Measurements from ENCODE around the gene UQCR10.

UQCR10 gene

GRCh38 chr22:29798801-29799200, 31.6 kb downstream of the UQCR10 start:
- no peak for DNase-seq (ENCODE audit: low read depth)

- DNase-seq (ENCODE audit: low read depth) = peak; percentile 72
Observed at GRCh38 chr22:29799217-29799680, 32.1 kb downstream of the UQCR10 start.

GRCh38 chr22:29801153-29801552, 34.0 kb downstream of the UQCR10 start:
- DNase-seq (ENCODE audit: low read depth) = no peak

GRCh38 chr22:29801796-29802195, 34.6 kb downstream of the UQCR10 start:
- no peak for DNase-seq (ENCODE audit: low read depth)

- no peak for DNase-seq (ENCODE audit: low read depth)
Observed at GRCh38 chr22:29803190-29803589, 36.0 kb downstream of the UQCR10 start.

- DNase-seq (ENCODE audit: low read depth) = no peak
Observed at GRCh38 chr22:29804985-29805384, 37.8 kb downstream of the UQCR10 start.

GRCh38 chr22:29806196-29806595, 39.0 kb downstream of the UQCR10 start:
- DNase-seq (ENCODE audit: low read depth) = no peak

- DNase-seq (ENCODE audit: low read depth) = no peak
Observed at GRCh38 chr22:29810216-29810615, 43.0 kb downstream of the UQCR10 start.

- DNase-seq (ENCODE audit: low read depth) = no peak
Observed at GRCh38 chr22:29811377-29811776, 44.2 kb downstream of the UQCR10 start.

- no peak for DNase-seq (ENCODE audit: low read depth)
Observed at GRCh38 chr22:29813126-29813525, 46.0 kb downstream of the UQCR10 start.

GRCh38 chr22:29813563-29813962, 46.4 kb downstream of the UQCR10 start:
- no peak for DNase-seq (ENCODE audit: low read depth)

GRCh38 chr22:29814003-29814402, 46.8 kb downstream of the UQCR10 start:
- no peak for DNase-seq (ENCODE audit: low read depth)

- DNase-seq (ENCODE audit: low read depth) = no peak
Observed at GRCh38 chr22:29815580-29815979, 48.4 kb downstream of the UQCR10 start.

GRCh38 chr22:29816128-29816527, 49.0 kb downstream of the UQCR10 start:
- DNase-seq (ENCODE audit: low read depth) = no peak

GRCh38 chr22:29816539-29816938, 49.4 kb downstream of the UQCR10 start:
- no peak for DNase-seq (ENCODE audit: low read depth)

GRCh38 chr22:29816980-29817379, 49.8 kb downstream of the UQCR10 start:
- DNase-seq (ENCODE audit: low read depth) = no peak

GRCh38 chr22:29817724-29818123, 50.6 kb downstream of the UQCR10 start:
- DNase-seq (ENCODE audit: low read depth) = no peak

- no peak for DNase-seq (ENCODE audit: low read depth)
Observed at GRCh38 chr22:29819501-29819900, 52.3 kb downstream of the UQCR10 start.

Measured in non-pigmented ciliary epithelial cell (primary cell).